Activated naive CD8-positive, alpha-beta T cell treated with anti-CD3 and anti-CD28 coated beads, Interleukin-2, amount 50 U/mL, for 16 hours (primary cell): ENCODE results near the gene NTN3.

Experiments used
- DNase-seq: peaks from one replicate; pipeline ENCODE4 v3.0.0-alpha.2; 2020; ENCODE audit warnings: low read depth, low spot score

NTN3 gene

DNA sequence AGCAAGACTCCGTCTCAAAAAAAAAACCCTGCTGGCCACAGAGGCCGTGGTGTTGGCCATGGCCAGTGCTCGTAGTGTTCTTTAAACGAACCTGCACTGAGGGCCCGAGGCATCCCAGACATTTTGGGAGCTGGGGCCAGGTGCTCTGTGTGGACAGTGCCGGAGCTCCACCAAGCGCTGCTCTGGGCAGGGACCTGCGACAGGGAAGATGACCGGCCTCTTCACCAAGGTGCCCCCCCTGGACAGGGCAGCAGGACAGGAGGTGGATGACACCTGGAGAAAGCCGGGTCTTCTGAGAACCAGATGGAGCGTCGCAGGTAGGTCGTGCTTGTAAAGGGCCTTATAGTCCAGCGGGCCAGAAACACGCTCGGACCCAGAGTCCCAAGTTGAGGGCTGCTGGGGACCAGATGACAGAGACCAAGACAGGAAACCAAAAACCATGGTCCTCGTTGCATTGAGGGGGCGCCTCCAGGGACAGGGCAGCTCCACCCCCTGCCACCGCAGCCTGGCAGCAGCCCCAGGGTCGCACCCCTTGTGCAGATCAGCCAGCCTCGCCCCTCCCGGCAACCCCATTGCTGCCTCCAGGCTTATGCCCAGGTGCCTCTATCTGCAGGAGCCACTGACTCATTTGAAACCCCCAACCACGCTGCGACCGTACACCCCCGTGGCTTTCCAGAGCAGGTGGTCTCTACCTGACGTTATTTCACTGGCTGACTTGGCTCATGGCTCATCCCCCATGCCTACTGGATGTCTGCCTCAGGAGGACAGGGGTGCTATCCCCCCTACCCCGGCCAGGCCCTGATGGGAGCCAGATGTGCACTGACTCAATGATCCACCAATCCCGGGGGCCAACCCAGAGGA, 4.2 kb upstream of the NTN3 start:
- DNase-seq = no peak

DNA sequence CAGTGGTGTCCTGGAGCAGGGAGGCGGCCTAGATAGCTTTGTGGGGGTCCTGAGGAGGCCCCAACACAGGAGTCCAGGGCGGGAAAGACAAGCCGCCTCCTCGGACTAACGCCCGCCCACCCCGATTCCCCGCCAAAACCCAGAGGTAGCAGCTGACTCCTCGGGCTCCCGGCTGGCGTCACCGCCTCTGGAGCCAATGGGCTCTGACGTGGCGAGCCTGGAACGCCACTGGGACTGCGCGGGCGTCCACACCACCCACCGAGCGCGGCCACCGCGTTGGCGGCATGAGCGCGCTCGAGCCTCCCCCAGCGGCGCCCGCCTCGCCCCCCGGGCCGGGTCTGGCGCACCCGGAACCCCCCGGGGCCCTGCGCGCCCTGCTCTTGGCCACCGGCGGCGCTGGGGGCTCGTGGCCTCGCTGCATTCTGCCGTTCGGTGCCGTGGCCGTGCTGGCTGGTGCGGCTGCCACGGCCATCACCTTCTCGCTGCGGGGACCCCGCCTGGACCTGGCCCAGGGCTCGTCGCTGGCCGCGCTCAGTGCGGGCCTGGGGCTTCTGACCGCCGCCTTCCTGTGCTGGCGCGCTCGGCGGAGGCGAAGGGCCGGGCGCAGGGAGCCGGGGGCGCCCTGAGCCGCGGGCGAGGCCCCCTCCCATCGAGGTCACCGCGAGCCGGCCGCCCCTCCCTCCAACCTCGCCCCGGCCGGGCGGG, 3.4 kb upstream of the NTN3 start:
- no peak for DNase-seq

DNA sequence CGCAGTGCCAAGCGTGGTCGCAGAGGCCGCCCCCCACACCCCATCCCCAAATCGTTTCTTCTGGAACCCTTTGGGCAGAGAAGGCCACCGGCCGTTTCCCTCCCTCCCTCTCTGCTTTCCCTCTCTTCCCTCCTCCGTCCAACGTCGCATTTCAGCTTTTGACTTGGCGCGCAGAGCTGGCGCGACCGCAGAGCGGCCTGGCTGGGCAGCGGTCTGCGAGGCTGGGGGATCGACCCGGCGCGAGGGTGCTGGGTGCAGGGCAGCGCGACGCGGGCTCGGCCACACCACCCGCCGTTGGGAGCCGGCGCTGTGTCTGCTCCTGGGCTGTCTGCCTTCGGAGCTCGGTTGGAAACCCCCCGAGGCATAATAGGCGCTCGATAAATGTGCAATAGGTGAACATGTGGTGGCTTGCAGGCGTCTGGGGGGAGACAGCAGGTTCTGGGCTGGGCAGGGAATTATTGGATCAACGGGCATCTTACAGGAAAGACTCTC, 2.8 kb upstream of the NTN3 start:
- DNase-seq = no peak

DNA sequence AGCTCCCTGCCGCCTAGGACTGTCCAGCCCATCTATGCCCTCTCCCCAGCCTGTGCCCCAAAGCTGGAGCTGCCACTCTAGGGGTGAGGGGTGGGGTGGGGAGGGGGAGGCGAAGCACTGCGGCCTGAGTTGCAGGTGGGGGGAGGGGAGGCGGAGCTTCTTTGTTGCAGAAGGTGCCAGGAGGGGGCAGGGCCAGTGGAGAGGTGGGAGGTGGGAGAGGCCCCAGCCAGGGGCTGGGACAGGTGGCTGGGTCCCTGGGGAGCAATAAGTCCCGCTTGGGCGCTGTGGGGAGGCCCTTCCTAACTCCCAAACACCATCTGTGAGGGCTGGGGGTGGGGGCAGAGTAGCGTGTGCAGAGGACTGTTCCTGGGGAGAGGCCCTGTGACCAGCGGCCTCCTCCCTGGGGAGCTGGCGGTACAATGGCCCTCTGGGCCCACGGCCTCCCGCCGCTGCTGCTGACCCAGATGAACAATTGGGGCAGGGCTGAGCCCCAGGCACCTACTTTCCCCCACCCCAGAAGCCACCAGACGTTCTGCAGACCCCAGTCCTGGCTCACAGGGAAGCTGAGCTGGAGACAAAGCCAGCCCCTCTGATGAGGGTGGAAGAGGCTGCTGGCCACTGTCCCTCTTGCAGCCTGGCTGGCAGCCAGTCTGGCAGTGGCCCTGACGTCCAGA, 2.2 kb upstream of the NTN3 start:
- DNase-seq = no peak

DNA sequence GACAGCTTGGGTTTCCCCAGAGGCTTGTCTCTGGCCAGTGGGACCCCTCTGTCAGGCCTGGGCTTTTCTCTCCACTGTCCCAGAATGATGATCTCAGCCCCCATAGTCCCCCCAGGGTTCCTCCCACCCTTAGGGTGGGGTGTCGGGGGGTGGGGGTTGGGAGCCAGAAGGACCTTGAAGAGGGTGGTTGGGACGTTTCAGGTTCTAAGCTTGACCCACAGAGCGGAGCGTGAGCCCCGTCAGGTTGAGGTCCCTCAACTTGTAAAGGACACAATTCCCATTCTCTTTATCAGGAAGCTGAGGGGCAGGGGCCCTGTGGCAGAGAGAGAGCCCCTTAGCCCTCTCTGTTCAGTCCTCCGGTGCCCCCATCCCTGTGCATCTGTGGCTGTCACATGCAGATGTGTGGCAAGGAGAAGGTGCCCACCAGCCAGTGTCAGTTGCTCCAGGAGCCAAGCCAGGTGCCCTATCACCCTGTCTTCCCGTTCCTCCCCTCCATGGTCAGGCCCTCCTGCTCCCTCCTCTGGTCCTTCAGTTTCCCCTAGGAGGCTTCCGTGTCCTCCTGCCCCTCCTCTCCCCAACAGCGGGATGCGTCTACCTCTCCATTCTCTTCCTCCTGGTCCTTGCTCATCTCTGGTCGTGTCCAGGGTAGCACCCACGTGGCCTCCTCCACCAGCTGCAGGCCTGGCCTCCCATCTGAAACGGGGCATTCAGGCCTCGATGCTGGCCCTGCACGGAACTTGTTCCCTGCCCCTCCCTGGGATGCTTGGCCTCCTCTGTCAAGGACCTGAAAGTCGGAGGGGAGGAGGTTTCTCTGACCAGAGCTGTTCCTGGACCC, 1.5 kb upstream of the NTN3 start:
- DNase-seq = no peak

DNA sequence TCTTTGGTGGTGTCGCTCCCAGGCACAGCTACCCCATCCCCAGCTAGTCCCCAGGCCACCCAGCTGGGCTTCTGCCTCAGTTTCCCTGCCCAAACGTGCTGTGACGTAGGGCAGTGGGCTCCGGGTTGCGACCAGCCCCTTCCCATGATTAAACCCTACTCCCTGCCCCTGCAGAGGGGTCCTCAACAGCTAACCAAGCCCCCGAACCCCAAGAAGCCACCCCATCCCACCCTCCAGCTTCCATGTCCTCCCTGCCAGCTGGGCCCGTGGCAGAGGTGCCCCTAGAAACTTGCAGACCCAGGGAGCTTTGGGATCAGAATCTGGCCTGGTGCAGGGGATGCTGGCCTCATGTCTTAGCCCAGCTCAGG, 879 bp upstream of the NTN3 start:
- DNase-seq = no peak

DNA sequence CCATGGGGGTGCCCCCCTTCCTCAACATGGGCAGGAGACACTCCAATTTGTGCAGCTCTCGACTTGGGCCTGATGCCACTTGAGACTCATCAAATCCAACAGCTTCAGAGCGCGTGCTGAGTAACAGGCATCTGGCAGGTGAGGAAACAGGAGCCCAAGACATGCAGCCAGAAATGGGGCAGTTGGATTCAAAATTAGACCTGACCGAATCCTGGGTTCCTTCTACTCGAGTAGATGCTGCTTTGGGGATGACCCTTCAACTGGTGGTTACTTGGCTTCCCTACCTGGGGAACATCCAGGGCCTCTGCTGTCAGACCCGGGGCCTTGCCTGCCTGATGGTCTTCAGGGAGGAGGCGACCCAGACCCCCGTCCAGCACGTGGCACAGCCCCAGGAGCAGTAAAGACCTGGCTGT, 488 bp upstream of the NTN3 start:
- no peak for DNase-seq

DNA sequence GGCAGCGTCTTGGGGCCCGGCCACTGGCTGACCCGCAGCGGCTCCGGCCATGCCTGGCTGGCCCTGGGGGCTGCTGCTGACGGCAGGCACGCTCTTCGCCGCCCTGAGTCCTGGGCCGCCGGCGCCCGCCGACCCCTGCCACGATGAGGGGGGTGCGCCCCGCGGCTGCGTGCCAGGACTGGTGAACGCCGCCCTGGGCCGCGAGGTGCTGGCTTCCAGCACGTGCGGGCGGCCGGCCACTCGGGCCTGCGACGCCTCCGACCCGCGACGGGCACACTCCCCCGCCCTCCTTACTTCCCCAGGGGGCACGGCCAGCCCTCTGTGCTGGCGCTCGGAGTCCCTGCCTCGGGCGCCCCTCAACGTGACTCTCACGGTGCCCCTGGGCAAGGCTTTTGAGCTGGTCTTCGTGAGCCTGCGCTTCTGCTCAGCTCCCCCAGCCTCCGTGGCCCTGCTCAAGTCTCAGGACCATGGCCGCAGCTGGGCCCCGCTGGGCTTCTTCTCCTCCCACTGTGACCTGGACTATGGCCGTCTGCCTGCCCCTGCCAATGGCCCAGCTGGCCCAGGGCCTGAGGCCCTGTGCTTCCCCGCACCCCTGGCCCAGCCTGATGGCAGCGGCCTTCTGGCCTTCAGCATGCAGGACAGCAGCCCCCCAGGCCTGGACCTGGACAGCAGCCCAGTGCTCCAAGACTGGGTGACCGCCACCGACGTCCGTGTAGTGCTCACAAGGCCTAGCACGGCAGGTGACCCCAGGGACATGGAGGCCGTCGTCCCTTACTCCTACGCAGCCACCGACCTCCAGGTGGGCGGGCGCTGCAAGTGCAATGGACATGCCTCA, 773 bp downstream of the NTN3 start:
- no peak for DNase-seq

DNA sequence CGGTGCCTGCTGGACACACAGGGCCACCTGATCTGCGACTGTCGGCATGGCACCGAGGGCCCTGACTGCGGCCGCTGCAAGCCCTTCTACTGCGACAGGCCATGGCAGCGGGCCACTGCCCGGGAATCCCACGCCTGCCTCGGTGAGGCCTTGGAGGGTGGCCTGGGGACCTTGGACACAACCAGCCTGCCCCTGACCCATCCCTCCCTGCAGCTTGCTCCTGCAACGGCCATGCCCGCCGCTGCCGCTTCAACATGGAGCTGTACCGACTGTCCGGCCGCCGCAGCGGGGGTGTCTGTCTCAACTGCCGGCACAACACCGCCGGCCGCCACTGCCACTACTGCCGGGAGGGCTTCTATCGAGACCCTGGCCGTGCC, 1.4 kb downstream of the NTN3 start:
- DNase-seq = no peak

DNA sequence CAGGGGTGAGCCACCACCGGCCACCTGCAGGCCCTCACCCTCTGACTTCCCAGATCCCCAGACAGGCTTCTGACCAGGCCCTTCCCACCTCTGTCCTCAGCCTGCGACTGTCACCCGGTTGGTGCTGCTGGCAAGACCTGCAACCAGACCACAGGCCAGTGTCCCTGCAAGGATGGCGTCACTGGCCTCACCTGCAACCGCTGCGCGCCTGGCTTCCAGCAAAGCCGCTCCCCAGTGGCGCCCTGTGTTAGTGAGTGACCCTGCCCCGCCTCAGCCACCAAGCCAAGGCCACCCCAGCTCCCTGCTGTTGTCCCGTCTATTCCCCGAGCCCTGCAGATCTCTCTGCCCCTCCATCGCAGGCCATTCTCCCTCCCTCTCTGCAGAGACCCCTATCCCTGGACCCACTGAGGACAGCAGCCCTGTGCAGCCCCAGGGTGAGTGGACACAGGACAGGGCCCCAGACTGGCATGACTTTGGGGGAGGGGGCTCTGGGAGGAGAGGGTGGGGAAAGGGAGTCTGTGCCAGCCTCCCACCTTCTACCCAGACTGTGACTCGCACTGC, 1.9 kb downstream of the NTN3 start:
- no peak for DNase-seq

DNA sequence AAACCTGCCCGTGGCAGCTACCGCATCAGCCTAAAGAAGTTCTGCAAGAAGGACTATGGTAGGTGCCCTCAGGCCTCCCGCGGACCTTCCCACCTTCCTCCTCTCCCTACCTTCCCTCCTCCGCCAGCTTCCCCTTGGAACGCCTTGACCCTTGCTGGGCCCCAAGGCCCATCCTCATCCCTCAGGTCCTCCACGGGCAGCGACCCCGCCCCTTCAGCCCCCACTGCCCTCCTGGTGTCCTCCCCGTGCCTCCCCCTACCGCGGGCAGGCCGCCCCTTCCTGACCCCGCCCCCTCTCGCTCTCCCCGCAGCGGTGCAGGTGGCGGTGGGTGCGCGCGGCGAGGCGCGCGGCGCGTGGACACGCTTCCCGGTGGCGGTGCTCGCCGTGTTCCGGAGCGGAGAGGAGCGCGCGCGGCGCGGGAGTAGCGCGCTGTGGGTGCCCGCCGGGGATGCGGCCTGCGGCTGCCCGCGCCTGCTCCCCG, 2.4 kb downstream of the NTN3 start:
- DNase-seq = no peak

DNA sequence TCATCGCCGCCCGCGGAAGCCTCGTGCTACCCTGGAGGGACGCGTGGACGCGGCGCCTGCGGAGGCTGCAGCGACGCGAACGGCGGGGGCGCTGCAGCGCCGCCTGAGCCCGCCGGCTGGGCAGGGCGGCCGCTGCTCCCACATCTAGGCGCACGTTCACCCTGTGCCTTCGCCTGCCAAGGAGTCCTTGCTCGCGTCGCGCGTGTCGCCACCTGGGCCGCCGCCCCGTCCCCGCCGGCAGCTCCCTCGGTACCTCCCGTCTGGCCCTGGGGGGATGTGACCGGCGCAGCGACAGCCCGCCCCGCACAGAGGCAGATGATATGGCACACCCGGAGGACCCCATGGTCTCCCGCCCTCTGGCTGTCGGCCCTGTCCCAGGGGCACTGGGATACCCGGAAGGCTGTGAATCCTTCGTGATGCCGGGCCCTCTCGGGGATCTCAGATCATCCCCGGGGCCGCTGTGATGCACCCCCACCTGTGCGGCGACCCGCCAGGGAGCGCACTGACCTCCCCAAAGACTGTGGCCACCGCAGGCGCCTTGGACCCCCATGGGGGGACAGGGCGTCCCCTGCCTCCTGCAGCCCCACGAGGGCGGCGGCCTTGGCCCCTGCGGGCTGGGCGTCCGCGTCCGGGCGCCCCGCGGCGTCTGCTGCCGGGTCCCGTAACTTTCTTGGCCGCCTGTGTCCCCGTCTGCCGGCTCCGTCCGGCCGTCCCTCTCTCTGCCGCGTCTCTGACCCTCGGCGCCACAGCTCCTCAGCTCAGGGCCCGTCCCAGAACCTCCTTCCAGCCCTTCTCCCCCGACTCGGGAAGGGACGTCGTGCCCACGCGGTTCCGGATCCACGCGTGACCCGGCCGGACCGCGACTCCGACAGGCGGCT, 3.1 kb downstream of the NTN3 start:
- no peak for DNase-seq

DNA sequence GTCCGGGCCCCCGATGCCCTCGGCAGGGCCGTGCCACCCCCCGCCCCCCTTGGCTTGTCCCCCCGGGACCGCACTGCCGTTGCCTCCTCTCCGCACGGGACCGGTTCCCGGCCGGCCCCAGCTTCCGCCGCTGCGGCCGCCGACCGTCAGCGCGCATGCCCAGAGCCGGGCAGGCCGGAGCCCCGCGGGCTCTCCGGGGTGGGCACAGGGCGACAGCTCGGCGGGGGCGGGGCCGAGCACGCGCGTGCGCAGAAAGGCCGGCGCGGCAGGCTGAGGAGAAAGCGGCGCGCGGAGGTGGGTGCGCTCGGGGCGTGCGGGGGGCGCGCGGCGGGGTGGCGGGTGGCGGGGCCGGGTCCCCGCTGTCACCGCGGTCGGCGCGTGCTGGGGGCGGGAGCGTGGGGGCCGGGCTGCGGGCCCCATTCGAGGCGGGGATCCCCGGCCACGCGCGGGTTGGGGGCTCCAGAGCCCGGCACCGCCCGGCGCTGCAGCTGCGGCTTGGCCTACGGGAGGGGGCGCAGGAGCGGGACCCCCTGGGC, 3.8 kb downstream of the NTN3 start, which contains the start of gene TBC1D24:
Gene TBC1D24 (plus strand): TSS at position 251 of the 536 bp plus-strand sequence. CDS start 21,022 bp downstream, outside the sequence.
- DNase-seq = peak; percentile 61

DNA sequence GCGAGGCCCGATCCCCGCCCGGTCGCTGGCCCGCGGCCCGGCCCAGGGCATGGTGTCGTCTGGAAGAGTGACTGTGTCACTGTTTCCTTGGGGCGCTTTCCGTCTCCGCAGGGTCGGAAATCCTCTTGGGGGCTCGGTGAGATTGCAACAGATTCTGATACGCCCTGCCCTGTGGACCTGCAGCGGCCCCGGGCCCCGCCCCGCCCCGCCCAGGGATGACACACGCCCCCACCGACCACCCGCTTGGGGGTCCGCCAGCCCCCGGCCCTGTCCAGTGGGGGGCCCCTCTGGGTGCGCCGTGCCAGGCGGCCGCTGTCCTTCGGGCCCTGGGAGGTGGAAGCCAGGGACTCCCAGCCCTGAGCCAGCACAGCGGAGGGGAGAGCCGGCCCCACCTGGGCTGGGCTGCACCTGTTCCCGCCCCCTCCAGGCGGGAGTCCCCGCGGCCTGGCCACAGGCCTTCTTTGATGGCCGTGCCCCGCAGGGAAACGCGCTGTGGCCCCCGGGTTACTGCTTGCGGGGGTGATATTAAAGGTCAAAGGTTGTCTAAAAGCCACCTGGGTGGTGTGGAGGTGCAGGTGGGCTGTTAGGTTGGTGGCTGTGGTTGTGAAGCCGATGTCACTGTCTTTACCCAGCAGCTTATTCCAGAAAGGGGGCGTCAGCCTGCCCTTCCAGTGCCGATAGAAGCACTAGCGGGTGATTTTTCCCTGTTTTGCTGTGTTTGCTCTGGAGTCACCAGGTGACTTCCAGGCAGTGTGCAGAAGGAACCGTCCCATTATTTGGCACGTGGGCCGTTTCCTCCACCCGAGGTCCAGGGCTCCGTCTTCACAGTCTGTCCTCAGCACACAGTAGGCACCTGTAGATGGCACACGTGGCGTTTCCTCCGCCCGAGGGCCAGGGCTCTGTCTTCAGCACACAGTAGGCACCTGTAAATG, 4.6 kb downstream of the NTN3 start:
- no peak for DNase-seq

DNA sequence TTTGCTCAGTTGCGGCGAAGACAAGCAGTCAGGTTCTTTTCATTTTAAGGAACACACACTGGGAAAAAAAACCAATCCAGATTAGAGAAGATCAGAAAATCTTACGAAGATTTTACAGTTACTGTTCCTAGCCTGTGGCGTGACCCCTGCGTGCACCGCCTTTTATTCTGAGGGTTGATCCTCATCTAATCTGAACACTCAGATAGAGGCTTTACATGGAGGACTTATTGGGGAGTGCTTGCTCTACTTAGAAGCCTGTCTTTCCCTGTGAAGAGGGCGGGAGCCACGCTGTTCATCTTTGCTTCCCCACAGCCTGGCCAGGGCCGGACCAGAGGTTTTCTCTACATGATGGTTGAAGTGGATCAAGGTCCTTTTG, 5.2 kb downstream of the NTN3 start:
- no peak for DNase-seq

DNA sequence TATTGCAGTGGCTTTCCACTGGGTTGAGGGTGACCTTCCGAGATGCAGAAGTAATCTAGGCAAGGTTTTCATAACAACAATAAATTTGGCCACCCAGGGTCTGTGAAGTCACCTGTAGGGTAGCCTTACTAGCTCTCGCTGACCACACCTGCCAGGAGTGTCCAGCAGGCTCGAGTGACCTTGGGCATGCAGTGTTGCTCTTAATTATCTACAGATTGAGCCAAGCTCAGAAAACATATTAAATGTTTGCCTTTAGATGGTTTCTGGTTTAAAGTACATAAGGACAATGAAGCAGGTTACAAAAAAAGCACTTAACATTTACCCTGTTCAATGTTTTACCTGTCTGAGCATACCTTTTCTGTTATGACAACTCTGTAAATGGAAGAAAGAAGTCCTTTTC, 5.6 kb downstream of the NTN3 start:
- no peak for DNase-seq

DNA sequence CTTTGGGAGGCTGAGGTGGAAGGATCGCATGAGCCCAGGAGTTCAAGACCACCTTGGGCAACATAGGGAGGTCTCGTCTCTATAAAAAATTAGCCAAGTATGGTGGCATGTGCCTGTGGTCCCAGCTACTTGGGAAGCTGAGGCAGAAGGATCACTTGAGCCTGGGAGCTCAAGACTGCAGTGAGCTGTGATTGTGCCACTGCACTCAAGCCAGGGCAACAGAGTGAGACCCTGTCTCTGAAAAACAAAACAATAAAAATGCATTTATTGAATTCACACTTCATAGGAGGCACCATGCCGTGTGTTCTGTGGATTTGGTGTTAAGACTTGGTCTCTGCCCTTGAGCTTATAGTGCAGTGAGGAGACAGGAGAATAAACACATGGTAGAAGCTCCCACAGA, 6.2 kb downstream of the NTN3 start:
- no peak for DNase-seq

DNA sequence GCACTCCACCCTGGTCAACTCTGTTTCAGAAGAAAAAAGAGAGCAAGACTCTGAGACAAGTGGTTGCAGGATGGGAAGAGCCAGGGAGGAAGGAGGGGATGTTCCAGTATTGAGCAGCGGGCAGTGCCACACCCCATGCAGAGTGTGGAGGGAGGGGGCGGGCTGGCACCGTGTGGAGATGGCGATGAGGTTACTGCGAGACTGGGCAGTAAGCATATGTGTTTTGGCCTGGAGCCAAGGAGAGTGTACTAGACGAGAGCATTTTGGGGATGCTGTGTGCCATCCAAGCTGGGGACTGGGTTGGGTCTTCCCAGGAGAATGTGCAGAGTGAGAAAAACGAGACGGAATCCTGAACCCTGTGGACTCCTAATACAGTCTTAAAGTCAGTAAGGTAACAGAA, 7.2 kb downstream of the NTN3 start:
- no peak for DNase-seq
